Measurements from ENCODE around the gene EIF1AY. TPM values are rescaled to one million over a fixed set of nuclear protein-coding genes. Genes with fewer than 3 reads are reported as not detected.
A peak's percentile ranks its signal among the peaks of the same experiment; 100 is the strongest.

Gene EIF1AY
- total RNA-seq, 1 donor from 2014 or later: 50.6 TPM

GRCh38 chrY:20558677-20559076 is 16.9 kb upstream of the EIF1AY start:
- no peak overlapping the region for H3K9ac ChIP-seq (ENCODE audit: low read depth in 1 of 3, low read length in 3 of 3)
- H3K9me3 ChIP-seq (ENCODE audit: control insufficient read depth in 3 of 3, low read length in 3 of 3): no peaks in the 10 kb centered on the region
- no peak overlapping the region for H3K27ac ChIP-seq (ENCODE audit: low read depth, low read length)
- H3K36me3 ChIP-seq (ENCODE audit: control insufficient read depth in 3 of 3, insufficient read depth in 3 of 3, low read length in 3 of 3): no peaks in the 10 kb centered on the region
- H3K4me1 ChIP-seq (ENCODE audit: control insufficient read depth in 3 of 3, insufficient read depth in 3 of 3, low read length in 3 of 3): peaks cover 0 to 5% (median 0%) of the 10 kb centered on the region in 3 donors
- no peak overlapping the region for H3K4me3 ChIP-seq (ENCODE audit: low read length in 3 of 3)
- no peaks in the 10 kb centered on the region for H3K27me3 ChIP-seq (ENCODE audit: control insufficient read depth in 3 of 3, insufficient read depth in 3 of 3, low read length in 3 of 3)

- no peaks in the 10 kb centered on the region for H3K27me3 ChIP-seq (ENCODE audit: control insufficient read depth in 3 of 3, insufficient read depth in 3 of 3, low read length in 3 of 3)
- no peak overlapping the region for H3K4me3 ChIP-seq (ENCODE audit: low read length in 3 of 3)
- peaks cover 0 to 5% (median 0%) of the 10 kb centered on the region in 3 donors for H3K4me1 ChIP-seq (ENCODE audit: control insufficient read depth in 3 of 3, insufficient read depth in 3 of 3, low read length in 3 of 3)
- no peaks in the 10 kb centered on the region for H3K9me3 ChIP-seq (ENCODE audit: control insufficient read depth in 3 of 3, low read length in 3 of 3)
- H3K36me3 ChIP-seq (ENCODE audit: control insufficient read depth in 3 of 3, insufficient read depth in 3 of 3, low read length in 3 of 3): no peaks in the 10 kb centered on the region
- H3K27ac ChIP-seq (ENCODE audit: low read depth, low read length): no peak overlapping the region
- H3K9ac ChIP-seq (ENCODE audit: low read depth in 1 of 3, low read length in 3 of 3): no peak overlapping the region
These were observed 15.6 kb upstream of the EIF1AY start for GRCh38 chrY:20559873-20560512.

GRCh38 chrY:20571306-20571705 is 4.3 kb upstream of the EIF1AY start:
- Histone ChIP-seq H3K9me3 (ENCODE audit: control insufficient read depth in 3 of 3, low read length in 3 of 3) (no peaks in the 10 kb centered on the region), H3K36me3 (ENCODE audit: control insufficient read depth in 3 of 3, insufficient read depth in 3 of 3, low read length in 3 of 3) (no peaks in the 10 kb centered on the region), H3K27me3 (ENCODE audit: control insufficient read depth in 3 of 3, insufficient read depth in 3 of 3, low read length in 3 of 3) (no peaks in the 10 kb centered on the region), H3K4me3 (ENCODE audit: low read length in 3 of 3) (no peak overlapping the region), H3K4me1 (ENCODE audit: control insufficient read depth in 3 of 3, insufficient read depth in 3 of 3, low read length in 3 of 3) (no peaks in the 10 kb centered on the region), H3K27ac (ENCODE audit: low read depth, low read length) (no peak overlapping the region), H3K9ac (ENCODE audit: low read depth in 1 of 3, low read length in 3 of 3) (no peak overlapping the region)

GRCh38 chrY:20576506-20576905 is 930 bp downstream of the EIF1AY start:
- Histone ChIP-seq H3K27ac (ENCODE audit: low read depth, low read length) (no peak overlapping the region), H3K4me1 (ENCODE audit: control insufficient read depth in 3 of 3, insufficient read depth in 3 of 3, low read length in 3 of 3) (peaks cover 0 to 3% (median 0%) of the 10 kb centered on the region in 3 donors), H3K36me3 (ENCODE audit: control insufficient read depth in 3 of 3, insufficient read depth in 3 of 3, low read length in 3 of 3) (peaks cover 0 to 1% (median 0%) of the 10 kb centered on the region in 3 donors), H3K4me3 (ENCODE audit: low read length in 3 of 3) (peak overlapping the region in 2 of 3 donors; percentile 88 to 91), H3K9ac (ENCODE audit: low read depth in 1 of 3, low read length in 3 of 3) (peak overlapping the region in 2 of 3 donors; percentile 95 to 97), H3K9me3 (ENCODE audit: control insufficient read depth in 3 of 3, low read length in 3 of 3) (no peaks in the 10 kb centered on the region), H3K27me3 (ENCODE audit: control insufficient read depth in 3 of 3, insufficient read depth in 3 of 3, low read length in 3 of 3) (no peaks in the 10 kb centered on the region)

- no peak overlapping the region for H3K27ac ChIP-seq (ENCODE audit: low read depth, low read length)
- no peak overlapping the region for H3K4me3 ChIP-seq (ENCODE audit: low read length in 3 of 3)
- H3K9ac ChIP-seq (ENCODE audit: low read depth in 1 of 3, low read length in 3 of 3): no peak overlapping the region
- no peaks in the 10 kb centered on the region for H3K9me3 ChIP-seq (ENCODE audit: control insufficient read depth in 3 of 3, low read length in 3 of 3)
- H3K4me1 ChIP-seq (ENCODE audit: control insufficient read depth in 3 of 3, insufficient read depth in 3 of 3, low read length in 3 of 3): peaks cover 0 to 3% (median 0%) of the 10 kb centered on the region in 3 donors
- peaks cover 0 to 1% (median 0%) of the 10 kb centered on the region in 3 donors for H3K36me3 ChIP-seq (ENCODE audit: control insufficient read depth in 3 of 3, insufficient read depth in 3 of 3, low read length in 3 of 3)
- H3K27me3 ChIP-seq (ENCODE audit: control insufficient read depth in 3 of 3, insufficient read depth in 3 of 3, low read length in 3 of 3): no peaks in the 10 kb centered on the region
These were observed 2.6 kb downstream of the EIF1AY start for GRCh38 chrY:20578206-20578605.

- no peak overlapping the region for H3K4me3 ChIP-seq (ENCODE audit: low read length in 3 of 3)
- H3K9me3 ChIP-seq (ENCODE audit: control insufficient read depth in 3 of 3, low read length in 3 of 3): no peaks in the 10 kb centered on the region
- no peak overlapping the region for H3K27ac ChIP-seq (ENCODE audit: low read depth, low read length)
- peaks cover 0 to 3% (median 0%) of the 10 kb centered on the region in 3 donors for H3K4me1 ChIP-seq (ENCODE audit: control insufficient read depth in 3 of 3, insufficient read depth in 3 of 3, low read length in 3 of 3)
- H3K27me3 ChIP-seq (ENCODE audit: control insufficient read depth in 3 of 3, insufficient read depth in 3 of 3, low read length in 3 of 3): no peaks in the 10 kb centered on the region
- no peak overlapping the region for H3K9ac ChIP-seq (ENCODE audit: low read depth in 1 of 3, low read length in 3 of 3)
- peaks cover 0 to 1% (median 0%) of the 10 kb centered on the region in 3 donors for H3K36me3 ChIP-seq (ENCODE audit: control insufficient read depth in 3 of 3, insufficient read depth in 3 of 3, low read length in 3 of 3)
These were observed 6.1 kb downstream of the EIF1AY start for GRCh38 chrY:20581687-20582086.

GRCh38 chrY:20586161-20586560 is 10.6 kb downstream of the EIF1AY start:
- H3K9ac ChIP-seq (ENCODE audit: low read depth in 1 of 3, low read length in 3 of 3): no peak overlapping the region
- no peaks in the 10 kb centered on the region for H3K4me1 ChIP-seq (ENCODE audit: control insufficient read depth in 3 of 3, insufficient read depth in 3 of 3, low read length in 3 of 3)
- peaks cover 0 to 2% (median 0%) of the 10 kb centered on the region in 3 donors for H3K36me3 ChIP-seq (ENCODE audit: control insufficient read depth in 3 of 3, insufficient read depth in 3 of 3, low read length in 3 of 3)
- no peak overlapping the region for H3K27ac ChIP-seq (ENCODE audit: low read depth, low read length)
- H3K9me3 ChIP-seq (ENCODE audit: control insufficient read depth in 3 of 3, low read length in 3 of 3): no peaks in the 10 kb centered on the region
- H3K27me3 ChIP-seq (ENCODE audit: control insufficient read depth in 3 of 3, insufficient read depth in 3 of 3, low read length in 3 of 3): no peaks in the 10 kb centered on the region
- H3K4me3 ChIP-seq (ENCODE audit: low read length in 3 of 3): no peak overlapping the region

Small RNAs within 50 kb of the gene (small RNA-seq; reads per million reads assigned to genes)
- gene KDM5DP1: not detected

Other genes with a start within 250 kb of the EIF1AY start
- not detected for gene RPS4Y2, start 180.3 kb downstream of the EIF1AY start, total RNA-seq